Fibroblast of skin of left biceps (primary cell): Measurements from ENCODE around the gene ITGA6.
A peak's percentile ranks its signal among the peaks of the same experiment; 100 is the strongest.
"Not testable (repeated sequence)": the region's sequence is repeated elsewhere in the genome, so short reads cannot be mapped to it uniquely, and the experiment has no call there.

ENCODE experiments used
- DNase-seq, 2 experiments: peaks; one replicate each; pipeline ENCODE4 v3.0.0-alpha.2; 2013; ENCODE audit warnings: low read depth in 2 of 2

ITGA6 gene

GRCh38 chr2:172516299-172516698 lies 88.9 kb downstream of the ITGA6 start:
- DNase-seq: no peak

- no peak for DNase-seq
These were observed 91.6 kb downstream of the ITGA6 start for GRCh38 chr2:172518995-172519394.

GRCh38 chr2:172525601-172526000 lies 98.2 kb downstream of the ITGA6 start:
- no peak for DNase-seq

- no peak for DNase-seq
These were observed 103.9 kb downstream of the ITGA6 start for GRCh38 chr2:172531309-172531708.

GRCh38 chr2:172532461-172532860 lies 105.1 kb downstream of the ITGA6 start:
- DNase-seq: not testable (repeated sequence)

- no peak for DNase-seq
These were observed 106.3 kb downstream of the ITGA6 start for GRCh38 chr2:172533687-172534086.

- no peak for DNase-seq
These were observed 107.7 kb downstream of the ITGA6 start for GRCh38 chr2:172535119-172535518.

- not testable (repeated sequence) for DNase-seq
These were observed 110.5 kb downstream of the ITGA6 start for GRCh38 chr2:172537851-172538250.

GRCh38 chr2:172539767-172540166 lies 112.4 kb downstream of the ITGA6 start:
- no peak for DNase-seq

- no peak for DNase-seq
These were observed 113.0 kb downstream of the ITGA6 start for GRCh38 chr2:172540421-172540820.

GRCh38 chr2:172545408-172546075 lies 118.2 kb downstream of the ITGA6 start:
- DNase-seq: no peak

- no peak for DNase-seq
These were observed 121.7 kb downstream of the ITGA6 start for GRCh38 chr2:172549131-172549530.

GRCh38 chr2:172549802-172550201 lies 122.4 kb downstream of the ITGA6 start:
- DNase-seq: not testable (repeated sequence)

- DNase-seq: no peak
These were observed 123.0 kb downstream of the ITGA6 start for GRCh38 chr2:172550419-172550818.

- DNase-seq: no peak
These were observed 123.9 kb downstream of the ITGA6 start for GRCh38 chr2:172551271-172551670.

- DNase-seq: peak; percentile 62 to 67
These were observed 125.3 kb downstream of the ITGA6 start for GRCh38 chr2:172552547-172553291.

- DNase-seq: no peak
These were observed 127.2 kb downstream of the ITGA6 start for GRCh38 chr2:172554352-172555271.

- DNase-seq: no peak
These were observed 127.8 kb downstream of the ITGA6 start for GRCh38 chr2:172555272-172555521.
